GM19023 (cell line): ENCODE results near the gene APOA5.
A peak's percentile ranks its signal among the peaks of the same experiment; 100 is the strongest.
"Not testable (repeated sequence)": the region's sequence is repeated elsewhere in the genome, so short reads cannot be mapped to it uniquely, and the experiment has no call there.

ENCODE experiments used
- ATAC-seq: cut with Tn5 transposase; IDR thresholded peaks from one replicate; pipeline ENCODE4 v1.9.1; 2021; ENCODE audit warnings: mild to moderate bottlenecking, moderate library complexity; ENCODE audit not compliant: unreplicated experiment

The APOA5 gene

DNA sequence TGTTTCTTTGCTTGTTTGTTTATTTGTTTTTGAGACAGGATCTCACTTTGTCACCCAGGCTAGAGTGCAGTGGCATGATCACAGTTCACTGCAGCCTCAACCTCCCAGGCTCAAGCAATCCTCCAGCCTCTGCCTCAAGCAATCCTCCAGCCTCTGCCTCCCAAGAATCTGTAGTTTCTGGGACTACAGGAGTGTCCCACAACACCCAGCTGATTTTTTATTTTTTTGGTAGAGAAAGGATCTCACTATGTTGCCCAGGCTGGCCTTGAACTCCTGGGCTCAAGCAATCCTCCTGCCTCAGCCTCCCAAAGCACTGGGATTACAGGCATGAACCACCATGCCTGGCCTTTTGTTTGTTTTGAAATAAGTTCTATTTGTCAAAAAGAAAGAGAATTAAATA, 10.0 kb upstream of the APOA5 start:
- not testable (repeated sequence) for ATAC-seq

DNA sequence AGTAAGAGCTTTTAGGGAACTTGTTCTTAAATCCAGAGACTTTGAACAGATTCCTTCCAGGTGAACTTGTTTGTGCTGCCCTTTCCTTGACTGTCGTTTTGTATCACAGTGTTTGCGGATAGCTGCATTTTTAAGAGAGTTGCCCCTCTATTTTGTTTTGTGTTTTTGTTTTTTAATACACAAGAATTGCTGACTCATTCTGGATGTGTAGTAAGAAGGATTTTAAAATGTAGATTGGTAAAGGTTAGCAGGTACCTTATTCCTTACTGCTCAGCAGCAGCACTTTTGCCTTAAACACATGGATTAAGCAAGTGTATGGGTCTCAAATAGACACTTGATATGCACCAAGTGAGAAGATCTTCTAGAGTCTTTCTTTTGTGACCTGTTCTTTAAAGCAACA, 8.9 kb upstream of the APOA5 start:
- ATAC-seq: no peak

DNA sequence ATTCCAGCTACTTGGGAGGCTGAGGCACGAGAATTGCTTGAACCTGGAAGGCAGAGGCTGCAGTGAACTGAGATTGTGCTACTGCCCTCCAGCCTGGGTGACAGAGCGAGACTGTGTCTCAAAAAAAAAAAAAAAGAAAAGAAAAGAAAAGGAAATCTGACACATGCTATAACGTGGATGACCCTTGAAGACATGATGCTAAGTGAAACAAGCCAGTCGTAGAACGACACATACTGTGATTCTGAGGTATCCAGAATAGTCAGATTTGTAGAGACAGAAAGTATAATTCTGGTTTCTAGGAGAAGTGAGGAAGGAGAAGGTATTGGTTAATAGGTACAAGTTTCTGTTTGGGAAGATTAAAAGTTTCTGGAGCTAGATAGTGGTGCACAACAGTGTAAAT, 6.7 kb upstream of the APOA5 start:
- no peak for ATAC-seq

DNA sequence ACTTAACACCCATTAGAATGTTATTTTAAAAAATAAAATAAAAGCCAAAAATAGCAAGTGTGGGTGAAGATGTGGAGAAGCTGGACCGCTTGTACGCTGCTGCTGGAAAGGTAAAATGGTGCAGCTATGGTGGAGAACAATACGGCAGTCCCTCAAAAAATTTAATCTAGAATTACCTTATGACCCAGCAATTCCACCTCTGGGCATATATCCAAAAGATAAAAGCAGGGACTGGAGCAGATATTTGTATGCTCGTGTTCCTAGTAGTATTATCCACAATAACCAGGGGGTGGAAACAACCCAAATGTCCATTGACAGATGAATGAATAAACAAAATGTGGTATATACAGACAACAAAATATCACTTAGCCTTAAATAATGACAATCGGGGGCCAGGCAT, 6.1 kb upstream of the APOA5 start:
- no peak for ATAC-seq

DNA sequence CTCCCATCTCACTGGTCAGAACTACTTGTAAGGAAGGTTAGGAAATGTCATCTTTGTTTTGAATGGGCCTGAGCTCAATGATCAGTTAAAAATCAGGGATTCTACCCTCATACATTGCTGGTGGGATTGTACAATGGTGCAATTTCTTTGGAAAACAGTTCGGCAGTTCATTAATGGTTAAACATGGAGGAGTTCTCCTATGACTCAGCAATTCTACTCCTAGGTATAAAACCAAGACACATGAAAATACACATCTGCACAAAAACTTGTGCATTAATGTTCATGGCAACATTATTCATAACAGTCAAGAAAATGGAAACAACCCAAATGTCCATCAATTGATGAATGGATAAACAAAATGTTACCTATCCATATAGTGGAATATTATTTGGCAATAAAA, 4.9 kb upstream of the APOA5 start:
- ATAC-seq: no peak

DNA sequence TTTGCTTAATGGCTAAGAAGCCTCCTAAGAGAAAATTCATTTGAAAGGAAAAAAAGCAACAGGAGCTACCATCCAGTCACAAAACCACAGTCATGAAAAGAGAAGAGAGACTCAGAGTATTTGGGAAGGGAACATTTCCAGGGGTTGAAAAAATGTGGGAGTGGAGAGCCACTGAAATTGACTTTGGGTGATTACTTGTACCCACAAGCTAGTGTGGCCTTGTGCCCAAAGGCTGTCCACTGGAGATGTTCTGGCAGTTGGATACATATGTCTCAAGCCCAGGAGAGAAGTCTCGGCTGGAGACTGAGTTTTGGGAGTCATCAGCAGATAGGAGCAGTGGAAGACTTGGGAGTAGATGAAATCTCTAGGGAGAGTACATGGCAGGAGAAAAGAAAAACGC, 3.2 kb upstream of the APOA5 start:
- ATAC-seq: no peak

DNA sequence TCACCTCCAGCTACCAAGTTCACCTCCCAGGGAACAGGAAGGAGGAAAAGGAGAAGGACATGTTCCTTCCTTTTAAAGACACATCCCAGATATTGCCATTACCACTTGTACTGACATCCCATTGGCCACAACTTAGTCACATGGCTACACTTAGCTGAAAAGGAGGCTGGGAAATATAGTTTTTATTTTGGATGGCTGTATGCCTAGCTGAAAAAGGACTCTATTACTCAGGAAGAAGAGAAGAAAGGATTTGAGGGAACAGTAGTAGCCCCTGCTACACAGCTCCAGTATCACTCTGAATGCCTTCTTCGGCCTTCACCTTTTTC, 2.1 kb upstream of the APOA5 start:
- no peak for ATAC-seq

DNA sequence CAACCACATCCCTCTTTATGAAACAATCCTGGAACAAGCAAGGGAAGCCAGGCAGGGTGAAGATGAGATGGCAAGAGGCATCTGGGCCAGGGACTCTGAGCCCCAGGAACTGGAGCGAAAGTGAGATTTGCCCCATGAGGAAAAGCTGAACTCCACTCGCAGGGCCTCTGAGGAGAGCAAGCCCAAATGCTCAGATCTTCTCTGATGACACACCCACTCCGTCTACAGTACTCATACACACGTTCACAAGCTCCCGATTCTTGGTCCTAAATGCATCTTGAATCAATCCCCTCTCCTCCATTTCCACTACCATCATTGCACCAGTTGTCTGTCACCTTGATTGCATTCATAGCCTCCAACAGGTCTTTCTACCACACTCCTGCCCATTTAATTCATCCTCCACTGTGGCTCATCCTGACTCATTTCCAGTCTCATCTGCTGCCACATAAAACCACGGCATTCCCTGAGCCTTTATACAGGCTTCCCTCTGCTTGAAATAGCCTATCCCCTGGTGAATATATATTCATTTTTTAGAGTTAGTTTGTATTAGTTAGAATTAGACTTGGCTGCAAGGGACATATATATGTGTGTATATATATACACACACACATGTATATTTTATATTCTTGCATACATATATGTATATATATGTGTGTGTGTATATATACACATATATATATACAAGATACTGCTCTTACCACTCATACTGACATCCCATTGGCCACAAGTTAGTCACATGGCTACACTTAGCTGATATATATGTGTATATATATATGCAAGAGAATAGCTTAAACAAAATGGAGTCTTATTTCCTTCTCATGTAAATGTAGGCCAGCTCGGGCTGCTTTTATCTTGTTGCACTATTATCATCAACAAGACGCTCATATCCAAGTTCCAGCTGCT, 1.4 kb upstream of the APOA5 start:
- ATAC-seq: no peak

DNA sequence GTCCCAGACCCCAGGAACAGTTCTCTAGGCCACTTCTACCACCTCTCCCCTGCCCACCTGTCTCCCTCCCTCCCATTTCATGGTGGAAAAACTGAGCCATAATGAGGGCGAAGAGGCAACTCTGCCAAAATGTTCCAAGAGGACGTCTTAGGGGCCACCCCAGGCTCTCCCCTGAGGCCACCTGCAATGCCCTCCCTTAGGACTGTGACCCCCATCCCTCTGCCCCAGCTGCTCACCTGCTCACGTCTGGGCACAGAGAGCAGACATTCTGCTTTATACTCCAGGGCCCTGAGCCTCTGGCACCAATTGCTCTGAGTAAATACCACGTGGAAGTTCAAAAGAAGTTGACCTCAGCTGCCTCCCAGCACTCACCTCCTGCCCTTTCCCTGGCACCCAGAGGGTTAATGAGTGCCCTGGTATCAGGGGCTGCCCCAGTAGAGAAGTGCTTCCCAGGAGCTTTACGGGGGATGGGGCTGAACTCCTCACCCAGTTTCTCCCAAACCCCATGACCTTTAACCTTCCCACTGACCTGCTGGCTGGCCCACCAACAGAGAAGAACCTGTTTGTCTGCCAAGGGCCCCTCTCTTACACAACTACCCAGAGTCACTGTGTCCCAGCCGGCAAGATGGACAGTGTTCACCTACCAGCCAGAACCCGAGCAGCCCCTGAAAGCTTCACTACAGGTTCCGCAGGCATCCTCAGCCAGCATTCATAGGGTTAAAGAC, 627 bp upstream of the APOA5 start:
- ATAC-seq: no peak

DNA sequence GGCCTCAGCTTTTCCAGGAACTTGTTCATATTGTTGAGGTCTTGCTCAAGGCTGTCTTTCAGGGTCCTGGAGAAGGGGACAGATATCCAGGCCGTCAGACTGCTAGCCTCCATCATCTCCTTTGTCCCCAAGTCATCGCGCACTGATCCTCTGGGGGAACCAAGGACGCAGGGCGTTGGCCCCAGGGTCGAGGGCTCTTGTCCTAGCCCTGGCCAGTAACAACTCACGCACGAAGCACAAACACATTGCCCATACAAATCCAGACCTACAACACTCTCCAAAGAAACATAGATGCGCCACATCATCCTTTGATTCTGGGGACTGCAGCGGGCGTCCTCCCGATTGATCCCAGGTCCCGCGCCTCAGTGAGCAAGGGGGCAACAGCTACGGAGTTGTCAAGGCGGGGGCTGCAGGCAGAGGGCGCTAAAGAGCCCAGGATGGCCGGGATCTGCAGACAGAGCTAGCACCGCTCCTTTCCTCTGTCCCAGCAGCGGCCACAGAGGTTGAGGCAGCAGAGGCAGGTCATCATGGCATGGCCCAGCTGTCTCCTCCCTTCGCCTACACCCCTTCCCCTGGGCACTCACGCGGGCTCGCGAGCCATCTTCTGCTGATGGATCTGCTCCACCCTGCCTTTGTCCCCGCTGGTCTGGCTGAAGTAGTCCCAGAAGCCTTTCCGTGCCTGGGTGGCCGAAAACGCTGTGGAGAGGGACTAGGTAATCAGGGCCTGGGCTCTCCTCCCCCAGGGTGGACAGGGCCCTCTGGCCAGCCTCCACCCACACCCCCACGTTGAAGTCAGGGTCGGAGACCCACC, 472 bp downstream of the APOA5 start:
- no peak for ATAC-seq

DNA sequence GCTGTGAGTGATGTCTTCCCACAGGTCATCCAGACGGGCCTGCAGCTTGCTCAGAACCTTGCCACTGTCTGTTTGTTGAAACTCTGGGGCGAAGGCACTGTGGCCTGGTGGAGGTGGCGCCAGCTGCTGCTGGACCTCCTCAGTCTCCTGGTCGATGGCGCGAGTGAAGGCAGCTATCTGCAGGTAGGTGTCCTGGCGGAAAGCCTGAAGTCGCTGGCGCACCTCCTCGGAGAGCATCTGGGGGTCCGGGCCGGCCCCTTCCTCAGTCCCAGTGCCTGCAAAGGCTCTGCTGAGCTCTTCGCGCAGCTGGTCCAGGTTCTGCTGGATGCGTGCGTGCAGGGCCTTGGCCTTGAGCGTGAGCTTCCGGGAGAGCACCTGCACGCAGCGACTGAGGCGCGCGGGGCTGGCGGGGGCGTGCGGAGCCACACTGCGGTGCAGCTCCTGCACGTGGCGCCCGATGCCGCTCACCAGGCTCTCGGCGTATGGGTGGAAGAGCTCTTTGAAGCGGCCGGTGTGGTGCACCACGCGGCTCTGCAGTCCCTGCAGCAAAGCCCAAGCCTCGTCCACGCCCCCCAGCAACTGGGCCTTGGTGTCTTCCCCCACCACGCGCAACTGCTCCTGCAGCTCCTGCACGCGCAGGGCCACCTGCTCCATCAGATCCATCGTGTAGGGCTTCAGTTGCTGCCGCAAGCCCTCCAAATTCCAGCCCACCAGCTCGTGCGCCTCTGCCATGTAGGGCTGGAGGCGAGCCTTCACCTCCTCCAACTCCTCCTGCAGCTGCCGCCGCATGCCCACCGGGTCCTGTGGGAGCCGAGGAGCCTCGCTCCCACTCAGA, 1.3 kb downstream of the APOA5 start:
- no peak for ATAC-seq

DNA sequence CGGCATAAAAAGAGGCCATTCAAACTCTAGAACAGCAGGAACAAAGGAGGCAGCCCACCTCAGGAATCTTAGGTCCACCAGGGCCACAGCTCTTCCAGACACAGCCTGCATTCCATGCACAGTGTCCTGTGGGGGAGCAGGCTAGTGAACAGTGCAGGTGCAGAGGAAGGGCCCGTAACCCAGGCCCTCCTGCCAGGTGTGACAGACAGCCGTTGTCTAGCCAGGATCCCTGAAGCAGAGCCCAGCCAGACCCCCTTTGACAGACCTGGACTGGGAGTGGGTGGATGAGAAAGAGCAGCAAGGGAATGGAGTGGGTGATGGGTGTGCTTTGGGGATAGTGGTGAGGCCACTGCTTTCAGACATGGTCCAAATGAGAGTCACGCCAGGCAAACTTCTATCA, 2.7 kb downstream of the APOA5 start:
- ATAC-seq: no peak

DNA sequence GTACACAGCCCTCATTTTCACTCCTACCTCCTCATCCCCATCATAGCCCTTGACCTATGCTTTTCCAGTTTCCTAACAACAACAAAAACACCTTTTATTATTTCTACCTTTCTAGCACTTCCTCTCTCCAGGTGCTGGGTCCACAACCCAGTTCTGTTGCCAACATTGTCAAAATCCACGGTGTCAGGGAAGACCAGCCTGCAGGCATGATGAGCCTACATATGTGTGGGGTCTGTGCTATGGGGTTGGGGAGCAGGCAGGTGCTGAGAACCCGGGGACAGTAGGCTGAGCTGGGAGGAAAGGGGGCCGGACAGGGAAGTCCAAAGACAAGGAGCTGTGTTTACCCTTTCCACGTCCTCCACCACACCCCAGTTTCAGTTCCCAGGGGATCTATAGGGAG, 3.1 kb downstream of the APOA5 start:
- ATAC-seq: no peak

DNA sequence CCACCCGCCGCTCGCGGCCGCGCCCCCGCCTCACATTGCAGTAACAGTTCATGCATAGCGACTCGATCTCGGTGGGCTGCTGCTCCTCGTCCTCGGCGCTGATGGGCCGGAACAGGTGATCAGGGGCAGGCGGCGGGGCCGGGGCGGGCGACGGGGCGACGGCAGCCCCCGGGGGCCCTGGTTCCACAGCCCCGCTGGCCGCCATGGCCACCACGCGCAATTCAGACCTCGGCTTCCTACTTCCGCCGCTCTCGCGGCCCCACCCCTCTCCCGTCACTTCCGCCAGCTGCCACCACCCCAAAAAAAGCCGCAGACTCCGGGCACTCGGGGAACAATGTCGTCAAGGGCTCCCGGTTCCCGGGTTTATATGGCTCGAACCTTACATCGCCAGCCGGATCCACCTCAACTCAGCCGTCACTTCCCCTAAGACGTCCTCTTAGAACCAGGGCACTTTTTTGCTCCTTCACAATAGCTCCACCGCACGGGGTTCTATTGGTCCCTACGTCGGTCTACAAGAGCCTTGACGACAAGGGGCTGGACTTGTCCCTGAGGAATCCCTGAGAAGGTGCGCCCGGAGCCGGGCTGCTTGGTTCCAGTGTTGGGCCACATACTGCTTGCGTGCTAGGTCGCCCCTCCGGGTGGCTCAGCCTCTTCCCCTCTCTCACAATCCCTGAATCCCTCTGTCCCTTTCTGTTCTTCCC, 3.7 kb downstream of the APOA5 start, which contains the start of gene ZPR1:
Gene ZPR1 (minus strand): TSS at position 238 of the 701 bp plus-strand sequence. CDS start 33 bp downstream, at position 205.
- ATAC-seq: peak; percentile 83

DNA sequence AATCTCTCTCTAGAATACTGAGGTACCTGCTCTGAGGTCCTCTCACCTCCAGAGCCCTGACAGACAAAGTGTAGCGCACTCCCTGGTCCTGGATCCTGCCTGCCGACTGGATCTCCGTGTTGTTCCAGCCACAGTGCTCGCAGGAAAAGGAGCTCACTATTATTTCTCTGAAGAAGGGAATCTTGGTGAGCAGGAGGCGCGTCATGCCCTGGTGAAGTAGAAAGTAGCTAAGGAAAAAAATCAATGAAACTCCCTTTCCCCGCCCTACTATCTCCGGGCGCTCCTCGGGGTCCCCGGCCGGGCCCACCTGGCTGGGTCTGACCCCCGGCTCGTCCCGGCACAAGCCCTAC, 4.3 kb downstream of the APOA5 start:
- no peak for ATAC-seq

DNA sequence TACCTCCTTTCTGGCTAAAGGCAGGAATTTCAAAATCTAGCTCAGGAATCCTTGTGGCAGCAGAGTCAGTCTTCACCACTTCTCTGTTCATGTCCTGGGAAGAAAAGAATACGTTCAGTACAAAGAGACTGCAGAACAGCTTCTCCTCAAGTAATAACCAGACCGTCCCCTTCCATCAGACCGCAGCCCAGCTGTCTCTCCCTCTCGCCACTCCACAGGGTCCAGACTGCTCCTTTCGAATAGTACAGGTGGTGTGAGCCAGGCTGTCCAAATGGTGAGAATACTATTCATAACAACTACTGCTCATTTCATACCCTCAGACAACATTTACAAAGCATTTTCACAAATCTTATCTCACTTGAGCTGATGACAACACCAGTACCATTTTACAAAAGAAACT, 4.7 kb downstream of the APOA5 start:
- no peak for ATAC-seq

DNA sequence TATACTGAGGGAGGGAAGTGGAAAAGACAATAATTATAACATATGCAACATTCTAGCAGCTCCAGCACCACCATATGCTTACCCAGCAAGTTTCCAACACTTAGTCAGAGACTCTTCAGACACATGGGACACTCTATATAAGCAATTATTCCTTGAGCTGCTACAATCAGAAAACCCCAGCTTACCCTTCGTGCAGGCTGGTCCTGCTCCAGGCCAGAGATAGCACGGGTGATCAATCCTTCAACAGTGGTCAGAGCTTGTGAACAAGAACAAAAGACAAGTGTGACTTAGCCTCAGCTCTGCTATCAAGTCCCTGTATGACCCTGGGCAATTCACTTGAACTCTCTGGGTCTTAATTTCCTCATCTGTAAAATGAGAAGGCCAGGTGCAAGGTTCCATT, 5.4 kb downstream of the APOA5 start:
- ATAC-seq: no peak

DNA sequence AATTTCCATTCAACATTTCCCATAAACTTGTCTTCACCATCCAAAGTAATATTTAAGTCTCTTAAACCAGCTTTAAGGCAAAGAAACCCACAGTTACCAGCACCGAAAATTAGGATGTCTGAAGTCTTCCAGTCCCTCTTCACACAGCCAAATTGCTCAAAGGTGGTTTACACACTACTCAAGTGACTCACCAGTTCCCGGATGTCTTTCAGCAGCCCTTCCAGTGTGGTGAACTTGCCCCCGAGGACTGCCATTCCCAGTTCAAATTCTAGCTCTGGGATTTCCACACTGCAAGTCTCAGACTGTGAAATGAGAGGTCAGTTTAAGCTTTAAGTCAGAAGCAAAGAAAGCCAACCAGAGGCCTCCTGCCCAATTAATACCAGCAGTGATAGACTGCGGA, 9.0 kb downstream of the APOA5 start:
- no peak for ATAC-seq

DNA sequence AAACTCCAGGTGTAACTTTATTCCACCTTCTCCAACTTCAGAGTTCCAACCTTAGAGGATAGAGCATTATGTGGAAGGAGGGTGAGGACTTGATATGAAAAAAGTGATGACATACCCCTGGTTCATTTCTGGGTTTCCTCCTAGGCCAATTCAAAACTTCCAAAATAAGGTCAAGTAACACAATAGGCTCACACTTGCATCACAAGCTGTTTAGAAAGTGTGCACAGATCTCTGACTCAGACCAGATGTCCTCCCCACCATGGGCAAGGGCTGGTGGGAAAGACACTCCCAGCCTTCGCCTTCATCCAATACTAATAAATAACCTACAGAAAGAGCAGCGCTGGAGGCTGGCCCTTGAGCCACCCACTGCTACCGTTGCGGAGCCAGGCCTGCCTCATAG, 13.1 kb downstream of the APOA5 start:
- no peak for ATAC-seq

DNA sequence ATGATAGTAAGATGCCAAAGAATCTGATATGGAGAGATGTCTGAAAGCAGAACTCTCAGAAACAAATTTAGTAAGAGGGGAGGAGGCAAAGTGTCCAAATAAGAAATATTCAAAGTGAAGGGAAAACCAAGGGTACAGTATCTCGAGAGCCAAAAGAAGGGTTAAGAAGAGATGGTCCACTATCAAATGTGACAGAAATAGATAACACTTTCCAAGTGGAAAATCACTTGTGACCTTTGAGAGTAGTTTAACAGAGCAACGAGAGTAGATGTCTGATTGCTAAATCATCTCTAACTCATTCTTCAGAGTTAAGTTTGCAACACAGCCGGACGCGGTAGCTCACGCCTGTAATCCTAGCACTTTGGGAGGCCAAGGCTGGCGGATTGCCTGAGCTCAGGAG, 14.6 kb downstream of the APOA5 start:
- ATAC-seq: no peak
